Stimulated activated CD4-positive, alpha-beta T cell treated with anti-CD3 and anti-CD28 coated beads, TNF-alpha, amount 100 ng/mL, for 4 hours (primary cell): ENCODE data around the gene KIAA0513.

Experiments used
- DNase-seq, 3 experiments: peaks; one replicate each; pipeline ENCODE4 v3.0.0-alpha.2; 2020; ENCODE audit warnings: low read depth in 3 of 3

KIAA0513 gene

DNA sequence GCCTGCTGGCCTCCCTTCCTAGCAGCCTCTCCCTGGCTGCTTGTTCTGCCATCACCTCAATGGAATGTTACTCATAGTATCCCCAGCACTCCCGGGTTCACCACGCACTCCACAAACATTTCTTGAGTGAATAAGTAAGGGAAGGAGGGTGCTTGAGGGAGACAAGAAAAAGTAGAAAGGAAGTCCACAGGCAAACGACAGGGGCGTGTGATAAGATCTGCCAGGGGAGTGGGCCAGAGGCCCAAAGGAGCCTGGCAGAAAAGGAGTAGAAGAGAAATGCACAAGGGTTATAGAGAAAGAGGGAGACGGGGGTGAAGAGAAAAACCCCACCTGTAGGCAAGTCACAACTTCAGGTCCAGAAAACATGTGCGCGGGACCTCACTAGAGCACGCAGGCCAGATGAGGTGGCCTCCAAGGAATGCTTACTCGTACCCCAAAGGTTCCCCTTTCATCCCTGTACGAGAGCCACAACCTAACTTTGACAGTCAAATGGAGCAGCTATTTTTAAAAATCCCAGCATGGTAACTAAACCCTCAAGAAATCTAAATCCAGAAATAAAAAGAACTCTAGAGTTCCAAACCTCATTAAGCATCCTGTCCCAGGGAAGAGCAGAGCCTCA lies 22.9 kb upstream of the KIAA0513 start:
- DNase-seq, result no peak

- DNase-seq, result no peak
Measured at GRCh38 chr16:85005285-85006069, 22.1 kb upstream of the KIAA0513 start.

DNA sequence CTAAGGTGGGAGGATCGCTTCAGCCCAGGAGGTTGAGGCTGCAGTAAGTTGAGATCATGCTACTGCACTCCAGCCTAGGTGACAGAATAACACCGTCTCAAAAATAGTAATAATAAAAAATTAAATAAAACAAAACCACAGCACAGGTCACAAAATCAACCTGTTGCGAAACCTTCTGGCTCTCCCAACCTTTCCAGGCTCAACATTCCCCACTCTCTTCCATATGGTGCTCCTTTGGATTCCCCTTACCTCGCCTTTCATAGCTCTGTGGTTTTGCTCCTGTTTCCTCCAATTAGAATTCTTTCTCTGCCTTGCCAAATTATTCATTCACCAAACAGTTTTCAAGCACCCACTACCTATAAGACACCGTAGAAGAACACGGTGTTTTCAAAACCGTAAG lies 21.0 kb upstream of the KIAA0513 start:
- no peak for DNase-seq

GRCh38 chr16:85007496-85008214 lies 19.9 kb upstream of the KIAA0513 start:
- no peak for DNase-seq

- DNase-seq, result no peak
Measured at GRCh38 chr16:85008271-85008670, 19.3 kb upstream of the KIAA0513 start.

GRCh38 chr16:85010446-85010930 lies 17.1 kb upstream of the KIAA0513 start:
- no peak for DNase-seq

DNA sequence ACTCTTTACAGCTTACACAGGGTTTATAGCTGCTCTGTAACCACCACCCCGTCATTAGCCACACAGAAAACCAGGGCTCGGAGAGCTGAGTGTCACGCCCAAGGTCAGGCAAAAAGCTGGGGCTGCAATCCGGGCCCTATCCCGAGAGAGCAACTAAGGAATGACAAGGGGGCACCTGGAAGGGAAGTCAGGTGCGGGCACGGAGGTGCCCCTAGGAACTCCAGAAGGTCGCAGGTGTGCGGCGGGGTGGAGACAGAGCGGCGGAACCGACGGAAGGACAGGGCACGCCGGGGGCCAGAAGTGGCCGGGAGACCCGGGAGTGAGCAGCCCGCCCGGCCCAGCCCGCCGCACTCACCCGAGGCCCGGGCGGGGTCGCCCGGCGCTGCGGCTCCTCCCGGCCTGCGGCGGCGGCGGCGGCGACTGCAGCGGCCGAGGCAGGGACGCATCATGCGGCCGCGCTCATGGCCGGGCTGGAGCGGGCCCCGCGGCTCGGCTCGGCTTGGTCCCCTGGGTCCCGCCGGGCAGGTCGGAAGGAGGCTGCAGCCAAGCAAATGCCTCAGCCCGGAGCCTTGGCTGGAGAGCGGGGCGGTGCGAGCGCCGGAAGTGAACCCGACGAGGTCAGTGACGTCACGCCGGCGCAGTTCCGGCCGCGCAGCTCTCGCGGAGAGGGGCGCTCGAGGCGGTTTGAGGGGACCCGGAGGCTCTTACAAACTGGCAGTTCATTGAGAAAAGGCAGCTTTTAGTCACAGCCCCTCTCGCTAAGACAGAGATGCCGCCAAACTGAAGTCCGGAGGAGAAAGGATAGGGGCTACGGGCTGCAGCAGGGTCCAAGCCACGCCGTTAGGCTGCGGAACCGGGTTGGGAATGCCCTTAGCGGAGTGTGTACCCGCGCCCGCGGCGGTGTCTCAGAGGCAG lies 16.4 kb upstream of the KIAA0513 start, which contains the start of gene ZDHHC7:
Gene ZDHHC7 (minus strand): TSS at position 605 of the 915 bp plus-strand sequence. CDS start 20,917 bp downstream, outside the sequence.
- DNase-seq, result peak; percentile 75 to 76 (median 76)

DNA sequence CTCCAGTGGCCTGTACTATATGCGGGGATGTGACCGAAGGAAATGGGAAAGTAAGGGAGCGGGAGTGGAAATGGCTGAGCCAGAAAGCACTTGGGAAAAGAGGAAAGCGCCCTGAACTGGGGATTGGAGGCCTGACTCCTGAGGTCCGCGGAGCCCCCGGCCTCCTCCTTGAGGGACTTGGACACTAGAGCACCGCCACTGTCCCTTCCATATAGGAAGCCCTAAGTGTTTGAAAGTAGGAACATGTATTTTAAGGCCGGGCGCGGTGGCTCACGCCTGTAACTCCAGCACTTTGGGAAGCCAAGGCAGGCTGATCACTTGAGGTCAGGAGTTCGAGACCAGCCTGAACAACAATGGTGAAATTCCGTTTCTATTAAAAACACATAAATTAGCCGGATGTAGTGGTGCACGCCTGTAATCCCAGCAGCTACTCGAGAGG lies 15.7 kb upstream of the KIAA0513 start:
- no peak for DNase-seq

- DNase-seq, result no peak
Measured at GRCh38 chr16:85014311-85014710, 13.3 kb upstream of the KIAA0513 start.

DNA sequence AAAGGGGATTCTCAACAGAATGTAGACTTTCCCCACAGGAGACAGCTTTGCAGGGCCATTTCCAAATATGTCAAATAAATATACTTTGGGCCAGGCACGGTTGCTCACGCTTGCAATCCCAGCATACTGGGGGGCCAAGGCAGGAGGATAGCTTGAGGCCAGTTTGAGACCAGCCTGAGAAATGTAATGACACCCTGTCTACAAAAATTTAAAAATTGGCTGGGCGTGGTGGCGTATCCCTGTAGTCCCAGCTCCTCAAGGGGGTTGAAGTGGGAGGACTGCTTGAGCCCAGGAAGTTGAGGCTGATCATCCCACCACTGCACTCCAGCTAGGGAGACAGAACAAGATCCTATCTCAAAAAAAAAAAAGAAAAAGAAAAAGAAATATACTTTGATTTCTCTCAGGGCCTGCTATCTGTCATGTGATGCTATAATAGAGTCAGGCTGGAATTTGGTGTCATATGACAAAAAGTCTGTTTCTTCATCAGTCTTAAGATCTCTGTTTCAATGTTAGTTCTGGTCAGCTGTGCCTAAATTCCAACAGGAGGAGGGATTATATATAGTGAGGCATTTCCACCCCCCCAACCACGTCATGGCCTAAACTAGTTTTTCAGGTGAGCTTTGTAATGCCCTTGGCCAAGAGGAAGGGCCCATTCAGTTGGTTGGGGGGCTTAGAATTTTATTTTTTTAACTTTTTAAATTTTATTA lies 12.0 kb upstream of the KIAA0513 start:
- no peak for DNase-seq

- DNase-seq, result no peak
Measured at GRCh38 chr16:85017151-85017550, 10.4 kb upstream of the KIAA0513 start.

- DNase-seq, result no peak
Measured at GRCh38 chr16:85017633-85018032, 10.0 kb upstream of the KIAA0513 start.

DNA sequence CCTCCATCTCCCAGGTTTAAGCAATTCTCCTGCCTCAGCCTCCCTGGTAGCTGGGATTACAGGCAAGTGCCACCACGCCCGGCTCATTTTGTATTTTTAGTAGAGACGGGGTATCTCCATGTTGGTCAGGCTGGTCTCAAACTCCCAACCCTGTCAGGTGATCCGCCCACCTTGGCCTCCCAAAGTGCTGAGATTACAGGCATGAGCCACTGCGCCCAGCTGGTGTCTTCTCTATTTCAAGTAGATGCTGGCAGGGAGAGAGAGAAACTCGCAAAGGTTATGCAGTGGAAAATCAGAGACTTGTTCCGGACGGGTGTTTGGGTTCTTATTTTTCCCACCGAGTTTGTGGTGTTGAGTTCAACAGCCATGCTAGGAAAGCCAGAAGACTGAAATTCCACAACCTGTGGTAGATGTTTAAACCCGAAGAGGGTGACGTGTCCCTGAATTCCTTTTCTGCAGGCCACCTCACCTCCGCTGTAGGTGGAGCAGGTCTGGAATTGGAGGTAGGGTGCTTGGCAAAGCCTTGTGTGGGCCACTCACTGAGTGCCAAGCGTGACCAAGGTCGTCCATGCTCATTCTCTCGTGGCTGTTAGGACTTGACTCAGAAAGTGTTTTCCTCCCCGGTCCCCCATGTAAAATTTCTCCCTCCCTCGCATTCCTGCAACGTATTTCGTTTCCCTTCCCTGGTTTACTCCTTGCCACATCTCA lies 8.9 kb upstream of the KIAA0513 start:
- no peak for DNase-seq

DNA sequence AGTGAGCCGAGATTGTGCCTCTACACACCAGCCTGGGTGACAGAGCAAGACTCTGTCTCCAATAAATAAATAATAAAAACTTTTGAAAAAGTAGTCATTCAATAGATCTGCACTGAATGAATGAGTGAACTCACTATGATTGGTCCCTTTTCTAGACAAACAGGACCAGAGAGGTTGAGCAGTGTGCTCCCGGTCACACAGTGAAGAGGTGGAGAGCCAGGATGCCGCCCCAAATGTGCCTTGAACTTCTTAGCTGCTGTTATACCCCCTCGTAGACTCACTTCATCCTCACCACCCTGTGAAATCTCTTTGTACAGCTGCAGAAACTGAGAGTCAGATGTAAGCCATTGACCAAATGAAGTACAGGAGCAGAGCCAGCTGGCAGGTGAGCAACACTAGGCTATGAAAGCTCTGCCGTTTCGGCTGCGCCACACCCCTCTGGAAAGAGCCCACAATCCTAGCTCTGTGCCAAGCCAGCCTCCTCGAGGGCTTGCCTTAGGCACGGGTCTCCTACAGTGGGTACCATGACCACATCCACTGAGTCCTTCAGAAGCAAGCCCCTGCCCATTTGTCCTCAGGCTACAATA lies 7.8 kb upstream of the KIAA0513 start:
- no peak for DNase-seq

DNA sequence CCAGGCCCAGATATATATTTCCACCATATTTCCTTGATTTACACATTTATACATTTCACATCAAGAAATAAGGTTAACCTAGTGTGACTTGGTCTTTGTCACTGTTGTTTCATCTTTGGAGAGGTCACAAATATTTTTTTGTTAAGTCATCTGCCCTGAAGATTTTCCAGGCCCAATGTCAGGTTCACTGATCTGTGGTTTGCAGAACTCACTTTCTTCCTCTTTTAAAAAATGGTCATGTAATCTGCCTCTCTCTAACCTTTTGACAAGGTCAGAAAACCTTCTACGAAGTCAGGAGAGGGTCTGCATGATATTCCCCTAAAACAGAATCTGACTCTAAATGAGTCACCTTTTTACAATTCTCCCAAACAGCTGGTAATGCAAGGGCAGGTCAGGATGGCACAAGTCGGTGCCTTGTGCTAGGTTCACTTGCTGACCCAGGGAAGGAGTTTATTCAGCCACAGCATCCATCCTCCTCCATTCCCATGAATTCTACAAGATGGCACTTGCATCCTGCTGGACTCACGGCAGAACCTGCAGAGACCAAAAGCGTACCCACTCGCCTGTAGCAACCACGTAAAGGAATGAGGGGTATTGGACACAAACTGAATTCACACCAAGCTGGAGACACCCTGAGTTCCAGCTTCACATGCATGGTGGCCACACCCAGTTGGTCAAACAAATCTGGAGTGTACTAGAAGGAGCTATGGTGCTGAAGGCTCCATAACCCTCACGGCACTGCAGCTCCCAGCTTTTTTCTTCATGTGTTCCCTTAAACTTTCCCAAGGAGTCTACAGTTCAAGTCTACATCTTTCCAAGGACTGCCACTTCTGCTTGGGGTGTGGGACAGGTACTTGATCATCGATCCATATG lies 1.6 kb upstream of the KIAA0513 start:
- DNase-seq, result no peak

GRCh38 chr16:85026703-85027102 lies 892 bp upstream of the KIAA0513 start:
- no peak for DNase-seq

DNA sequence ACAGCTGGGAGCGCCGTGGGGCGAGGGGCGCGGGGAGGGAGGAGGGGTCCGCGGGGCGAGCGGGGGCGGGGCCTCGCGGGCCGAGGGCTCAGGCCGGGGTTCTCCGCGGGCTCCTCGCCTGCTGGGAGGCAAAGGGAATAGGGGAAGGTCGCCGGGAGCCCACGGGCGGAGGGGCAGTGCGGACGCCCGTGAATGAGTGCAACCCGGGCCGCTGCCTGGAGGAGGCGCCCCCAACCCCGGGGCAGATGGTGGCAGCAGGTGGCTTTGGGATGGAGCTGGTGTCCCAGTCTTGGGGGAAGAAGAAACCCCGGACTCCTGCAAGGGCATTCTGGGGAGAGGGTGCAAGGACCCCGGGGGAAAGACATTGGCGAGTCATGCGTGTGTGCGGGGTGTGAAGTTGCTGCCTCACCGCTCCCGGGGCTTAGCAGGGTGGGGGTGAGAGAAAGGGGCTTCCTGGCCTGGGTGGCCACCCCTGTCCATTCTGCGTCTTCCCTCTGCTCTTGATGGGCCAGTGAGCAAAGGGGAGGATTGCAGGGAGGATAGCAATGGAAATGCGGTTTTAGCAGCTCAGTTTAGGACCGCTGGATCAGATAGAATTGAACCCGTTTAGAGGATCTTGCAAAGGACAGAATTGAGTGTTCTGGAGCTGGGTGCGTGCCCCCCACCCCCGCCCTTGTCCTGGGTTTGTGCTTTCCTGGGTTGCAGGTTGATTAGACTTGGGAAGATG lies 526 bp downstream of the KIAA0513 start:
- DNase-seq, result no peak
